Middle frontal gyrus (tissue), 1 donor: Measurements from ENCODE around the gene DNAJC24.

Source experiments
- DNase-seq: peaks from one replicate; pipeline ENCODE4 v3.0.0-alpha.2; 2015; ENCODE audit warnings: low spot score; ENCODE audit errors: extremely low spot score

DNAJC24 gene

GRCh38 chr11:31480930-31481329 is 111.3 kb downstream of the DNAJC24 start:
- DNase-seq: no peak
